ENCODE measurements around the gene ZNF385A.

- TF ChIP-seq EZH2phosphoT487 (IDR thresholded peaks at IDR 0.05; ENCODE audit: unreplicated experiment), result no peak
- TF ChIP-seq POLR2AphosphoS5 (IDR thresholded peaks at IDR 0.05; ENCODE audit: low read depth), result no peak
- no peak for TF ChIP-seq ZNF114 (CRISPR knock-in tag; IDR thresholded peaks at IDR 0.05)
Observed at GRCh38 chr12:54349679-54350078, 34.9 kb downstream of the ZNF385A start.
